DMS153 treated with DMSO at 0.1 percent for 48 hours (cell line): ENCODE results near the gene SRXN1.

Experiments
- DNase-seq: peaks from one replicate; lab custom pipeline; 2025; ENCODE audit not compliant: unreplicated experiment; lab: John Stamatoyannopoulos, UW

Gene SRXN1

GRCh38 chr20:637559-637958 lies 15.4 kb downstream of the SRXN1 start:
- no peak for DNase-seq

GRCh38 chr20:635893-636338 lies 17.1 kb downstream of the SRXN1 start:
- no peak for DNase-seq

GRCh38 chr20:635028-635892 lies 17.7 kb downstream of the SRXN1 start:
- no peak for DNase-seq

- no peak for DNase-seq
These were observed 18.7 kb downstream of the SRXN1 start for GRCh38 chr20:634148-634925.

GRCh38 chr20:631101-631500 lies 21.9 kb downstream of the SRXN1 start:
- DNase-seq = no peak

GRCh38 chr20:626579-626978 lies 26.4 kb downstream of the SRXN1 start:
- no peak for DNase-seq

- no peak for DNase-seq
These were observed 27.6 kb downstream of the SRXN1 start for GRCh38 chr20:625360-625932.

GRCh38 chr20:623704-624103 lies 29.3 kb downstream of the SRXN1 start:
- DNase-seq = no peak

GRCh38 chr20:623021-623420 lies 30.0 kb downstream of the SRXN1 start:
- no peak for DNase-seq

- DNase-seq = no peak
These were observed 30.8 kb downstream of the SRXN1 start for GRCh38 chr20:622161-622560.

- no peak for DNase-seq
These were observed 31.8 kb downstream of the SRXN1 start for GRCh38 chr20:621125-621756.

- no peak for DNase-seq
These were observed 32.8 kb downstream of the SRXN1 start for GRCh38 chr20:620246-620645.

- DNase-seq = no peak
These were observed 34.0 kb downstream of the SRXN1 start for GRCh38 chr20:618980-619379.

- DNase-seq = no peak
These were observed 34.9 kb downstream of the SRXN1 start for GRCh38 chr20:617934-618690.

- no peak for DNase-seq
These were observed 37.5 kb downstream of the SRXN1 start for GRCh38 chr20:615514-615913.

GRCh38 chr20:611843-612185 lies 41.2 kb downstream of the SRXN1 start:
- DNase-seq = no peak

- DNase-seq = no peak
These were observed 41.8 kb downstream of the SRXN1 start for GRCh38 chr20:611047-611842.

- no peak for DNase-seq
These were observed 42.6 kb downstream of the SRXN1 start, which contains the start of gene TCF15 for GRCh38 chr20:610130-611046. TSS of gene TCF15 (minus strand) at chr20:610309. CDS start at chr20:610237, 72 bp downstream.
